B cell (primary cell): ENCODE results near the gene CCDC187. TPM values are rescaled to one million over a fixed set of nuclear protein-coding genes. Genes with fewer than 3 reads are reported as not detected.

Experiments used
- ATAC-seq: fragments of 200-7000 bp; cut with Tn5 transposase; one replicate; pipeline ENCODE4 v1.10.0; 2021; ENCODE audit warnings: low read depth, mild to moderate bottlenecking, moderate number of reproducible peaks, moderate library complexity
- CTCF ChIA-PET: fragments of 350-600 bp; sonication (Branson Sonifier 250); formaldehyde crosslinking; loops from one replicate; lab custom pipeline; 2021; ENCODE audit warnings: antibody characterized with exemption, inconsistent platforms; lab: Charles Lee
- POLR2A ChIA-PET: fragments of 350-600 bp; sonication (Branson Sonifier 250); formaldehyde crosslinking; loops from one replicate; lab custom pipeline; 2021; ENCODE audit warnings: antibody characterized with exemption; lab: Charles Lee
- DNase-seq: peaks from one replicate; pipeline ENCODE4 v3.0.0; 2013
- H2AFZ ChIP-seq: 2 replicates; pipeline ENCODE4 v1.6.1; 2012; ENCODE audit warnings: mild to moderate bottlenecking, low read depth, low read length; ENCODE audit not compliant: insufficient read depth, poor library complexity, severe bottlenecking
- H3K27ac ChIP-seq, 2 donors: 1 replicate in 1 of 2; 2 replicates in 1 of 2; pipeline ENCODE4 v1.5.1; 2012 to 2013; ENCODE audit warnings: low read length in 2 of 2, mild to moderate bottlenecking in 2 of 2, moderate library complexity in 1 of 2
- H3K27me3 ChIP-seq, 4 experiments: fragments of 200-600 bp in 1 of 4; sonication (generic) in 1 of 4; replicated peaks in 1 of 4; 1 replicate in 2 of 4; 2 replicates in 2 of 4; pipeline versions ENCODE4 v1.6.1 to v1.7.0; 2013 to 2016; ENCODE audit warnings: low read length in 3 of 4, mild to moderate bottlenecking in 2 of 4, mixed read lengths in 1 of 4, moderate library complexity in 1 of 4; ENCODE audit not compliant: insufficient read depth in 4 of 4, control insufficient read depth in 3 of 4; ENCODE audit errors: control extremely low read depth in 1 of 4
- H3K36me3 ChIP-seq, 2 experiments: replicated peaks in 1 of 2; 1 replicate in 1 of 2; 2 replicates in 1 of 2; pipeline versions ENCODE4 v1.6.1 to v1.7.1; 2013; ENCODE audit warnings: low read length in 1 of 2; ENCODE audit not compliant: insufficient read depth in 2 of 2, control insufficient read depth in 1 of 2; ENCODE audit errors: control extremely low read depth in 1 of 2, extremely low read depth in 1 of 2
- H3K4me1 ChIP-seq, 2 donors: fragments of 200-600 bp in 1 of 2; sonication (generic) in 1 of 2; 1 replicate in 1 of 2; 2 replicates in 1 of 2; pipeline versions ENCODE4 v1.5.1 to v1.6.1; 2013 to 2017; ENCODE audit warnings: low read length in 2 of 2; ENCODE audit not compliant: control insufficient read depth in 2 of 2, insufficient read depth in 2 of 2
- H3K4me2 ChIP-seq: replicated peaks from 2 replicates; pipeline ENCODE3; 2012; ENCODE audit warnings: mild to moderate bottlenecking, low read depth, low read length; ENCODE audit not compliant: poor library complexity, severe bottlenecking
- H3K4me3 ChIP-seq, 5 experiments: fragments of 200-600 bp in 1 of 5; sonication (generic) in 1 of 5; 1 replicate in 3 of 5; 2 replicates in 2 of 5; pipeline versions ENCODE4 v1.5.1 to v1.7.0; 2011 to 2016; ENCODE audit warnings: low read length in 4 of 5, mild to moderate bottlenecking in 4 of 5, low read depth in 2 of 5, control low read depth in 1 of 5, moderate library complexity in 1 of 5; ENCODE audit not compliant: insufficient read depth in 1 of 5; ENCODE audit errors: control extremely low read depth in 1 of 5, extremely low read depth in 1 of 5
- H3K79me2 ChIP-seq: fragments of 200-600 bp; sonication (generic); one replicate; pipeline ENCODE4 v1.6.0; 2016; ENCODE audit warnings: low read length; ENCODE audit not compliant: control insufficient read depth, insufficient read depth
- H3K9ac ChIP-seq: fragments of 200-600 bp; sonication (generic); 2 replicates; pipeline ENCODE4 v1.6.1; 2017; ENCODE audit warnings: mild to moderate bottlenecking, low read length, moderate library complexity
- H3K9me3 ChIP-seq, 3 donors: one replicate each; pipeline versions ENCODE4 v1.6.1 to v1.7.1; 2013; ENCODE audit warnings: low read length in 2 of 3; ENCODE audit not compliant: control insufficient read depth in 2 of 3, insufficient read depth in 1 of 3; ENCODE audit errors: control extremely low read depth in 1 of 3
- H4K20me1 ChIP-seq: 2 replicates; pipeline ENCODE4 v1.6.0; 2012; ENCODE audit warnings: mild to moderate bottlenecking, low read length; ENCODE audit not compliant: insufficient read depth, control insufficient read depth, poor library complexity, severe bottlenecking
- H3K27ac Mint-ChIP-seq: one replicate; pipeline ENCODE4 v1.8.0; 2021; ENCODE audit warnings: mixed read lengths
- H3K27me3 Mint-ChIP-seq: one replicate; pipeline ENCODE4 v1.8.0; 2021; ENCODE audit warnings: mixed read lengths
- H3K4me1 Mint-ChIP-seq: one replicate; pipeline ENCODE4 v1.8.0; 2021; ENCODE audit warnings: mixed read lengths
- H3K4me3 Mint-ChIP-seq: one replicate; pipeline ENCODE4 v1.8.0; 2021; ENCODE audit warnings: mixed read lengths
- H3K9me3 Mint-ChIP-seq: one replicate; pipeline ENCODE4 v1.8.0; 2022; ENCODE audit warnings: mixed read lengths; ENCODE audit not compliant: insufficient read depth
- EZH2 ChIP-seq: IDR thresholded peaks from 2 replicates; pipeline ENCODE4 v1.6.1; 2012; ENCODE audit warnings: borderline replicate concordance, low read depth, mild to moderate bottlenecking, moderate library complexity, low read length; ENCODE audit not compliant: insufficient read depth, poor library complexity, severe bottlenecking
- WGBS: methylation state at CpG from one replicate; pipeline ENCODE4 v1.1.5; 2013; ENCODE audit warnings: missing lambda C conversion rate; ENCODE audit not compliant: insufficient coverage; 5-methylcytosine and 5-hydroxymethylcytosine counted together
- intact Hi-C: fragments of 100-400 bp; cut with micrococcal nuclease; formaldehyde crosslinking; loops from one replicate; pipeline ENCODE4 v1.10.0; 2022
- polyA plus RNA-seq: library from polyadenylated mRNA; depleted of rRNA; stranded (reverse); fragments of >200 nt; gene quantifications from 2 replicates; pipeline ENCODE4 v1.2.3, GENCODE V29; 2012
- total RNA-seq, 2 donors: library from RNA; stranded (reverse); fragments of 120-200 nt in 1 of 2; gene quantifications; 1 replicate in 1 of 2; 2 replicates in 1 of 2; pipeline versions ENCODE4 v1.2.3 to v1.2.4, GENCODE V29; 2013 to 2022
- TF ChIP-seq, protein P1 (sequence below): fragments of 200-600 bp; IDR thresholded peaks from one replicate; pipeline ENCODE4 v1.8.0; 2022; ENCODE audit warnings: antibody characterized with exemption, mild to moderate bottlenecking

The CCDC187 gene
- total and polyA plus RNA-seq, 2 donors (not counting 1 experiment from before 2014, with no cell fraction given) = 1.5 to 7.6 TPM

DNA sequence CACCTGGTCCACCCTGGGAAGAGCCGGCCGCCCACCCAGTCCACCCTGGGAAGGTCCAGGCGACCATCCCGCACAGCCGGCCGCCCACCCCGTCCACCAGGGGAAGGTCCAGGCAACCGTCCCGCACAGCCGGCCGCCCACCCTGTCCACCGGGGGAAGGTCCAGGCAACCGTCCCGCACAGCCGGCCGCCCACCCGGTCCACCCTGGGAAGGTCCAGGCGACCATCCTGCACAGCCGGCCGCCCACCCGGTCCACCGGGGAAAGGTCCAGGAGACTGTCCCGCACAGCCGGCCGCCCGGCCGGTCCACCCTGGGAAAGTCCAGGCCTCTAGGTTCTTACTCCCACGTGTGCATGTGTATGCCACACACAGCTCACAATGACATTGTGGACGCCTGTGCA is 51.6 kb downstream of the CCDC187 start:
- no peaks in the 10 kb centered on the region for H3K4me1 ChIP-seq
- H2AFZ ChIP-seq = no peak overlapping the region
- no peaks in the 10 kb centered on the region for H3K9me3 ChIP-seq
- Mint-ChIP-seq H3K27me3 (no peaks in the 10 kb centered on the region), H3K27ac (no peak overlapping the region), H3K4me3 (no peak overlapping the region), H3K9me3 (no peaks in the 10 kb centered on the region), H3K4me1 (no peaks in the 10 kb centered on the region)
- POLR2A ChIA-PET = no interaction called here
- ATAC-seq (no peak), DNase-seq (no peak)
- no peak overlapping the region for H3K9ac ChIP-seq
- no peaks in the 10 kb centered on the region for H4K20me1 ChIP-seq
- no peak for TF ChIP-seq EZH2
- TF ChIP-seq, protein P1, sequence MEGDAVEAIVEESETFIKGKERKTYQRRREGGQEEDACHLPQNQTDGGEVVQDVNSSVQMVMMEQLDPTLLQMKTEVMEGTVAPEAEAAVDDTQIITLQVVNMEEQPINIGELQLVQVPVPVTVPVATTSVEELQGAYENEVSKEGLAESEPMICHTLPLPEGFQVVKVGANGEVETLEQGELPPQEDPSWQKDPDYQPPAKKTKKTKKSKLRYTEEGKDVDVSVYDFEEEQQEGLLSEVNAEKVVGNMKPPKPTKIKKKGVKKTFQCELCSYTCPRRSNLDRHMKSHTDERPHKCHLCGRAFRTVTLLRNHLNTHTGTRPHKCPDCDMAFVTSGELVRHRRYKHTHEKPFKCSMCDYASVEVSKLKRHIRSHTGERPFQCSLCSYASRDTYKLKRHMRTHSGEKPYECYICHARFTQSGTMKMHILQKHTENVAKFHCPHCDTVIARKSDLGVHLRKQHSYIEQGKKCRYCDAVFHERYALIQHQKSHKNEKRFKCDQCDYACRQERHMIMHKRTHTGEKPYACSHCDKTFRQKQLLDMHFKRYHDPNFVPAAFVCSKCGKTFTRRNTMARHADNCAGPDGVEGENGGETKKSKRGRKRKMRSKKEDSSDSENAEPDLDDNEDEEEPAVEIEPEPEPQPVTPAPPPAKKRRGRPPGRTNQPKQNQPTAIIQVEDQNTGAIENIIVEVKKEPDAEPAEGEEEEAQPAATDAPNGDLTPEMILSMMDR = no peak
- H3K4me3 ChIP-seq = no peak overlapping the region
- no peak overlapping the region for H3K4me2 ChIP-seq
- WGBS = 94% methylated on average over 29 of the region's 29 CpGs
- H3K27me3 ChIP-seq = peaks cover 0 to 5% (median 0%) of the 10 kb centered on the region in 4 experiments
- H3K79me2 ChIP-seq = no peaks in the 10 kb centered on the region
- H3K27ac ChIP-seq = no peak overlapping the region
- no peaks in the 10 kb centered on the region for H3K36me3 ChIP-seq
- intact Hi-C loops = no loop called here
- CTCF ChIA-PET = no interaction called here

DNA sequence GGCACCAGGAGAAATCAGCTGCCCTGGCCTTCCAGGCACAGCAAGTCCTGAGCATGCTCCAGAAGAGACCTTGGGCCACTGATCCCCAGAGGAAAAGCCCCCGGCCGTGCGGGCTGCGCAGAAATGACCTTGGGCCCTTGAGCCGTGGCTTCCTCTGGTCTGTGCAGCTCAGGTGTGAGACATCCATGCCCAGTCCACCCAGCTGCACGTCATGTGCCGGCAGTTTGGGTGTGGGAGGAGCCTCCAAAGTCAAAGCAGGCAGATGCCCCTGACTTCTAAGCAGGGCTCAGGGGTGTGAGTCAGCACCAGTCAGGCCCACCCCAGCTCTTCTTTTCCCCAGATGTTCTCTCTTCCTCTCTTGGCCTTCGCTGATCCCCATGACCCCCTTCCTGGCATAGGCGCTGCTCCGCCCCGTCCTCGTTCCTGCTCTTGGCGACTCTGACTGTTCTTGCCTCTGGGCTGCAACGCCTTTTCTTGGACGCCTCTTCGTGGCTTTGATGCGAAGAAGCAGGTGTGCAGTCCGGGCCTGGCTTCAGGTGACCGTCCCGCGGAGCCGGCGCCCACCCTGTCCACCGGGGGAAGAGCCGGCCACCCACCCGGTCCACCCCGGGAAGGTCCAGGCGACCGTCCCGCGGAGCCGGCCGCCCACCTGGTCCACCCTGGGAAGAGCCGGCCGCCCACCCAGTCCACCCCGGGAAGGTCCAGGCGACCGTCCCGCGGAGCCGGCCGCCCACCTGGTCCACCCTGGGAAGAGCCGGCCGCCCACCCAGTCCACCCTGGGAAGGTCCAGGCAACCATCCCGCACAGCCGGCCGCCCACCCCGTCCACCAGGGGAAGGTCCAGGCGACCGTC is 52.4 kb downstream of the CCDC187 start:
- CTCF ChIA-PET = interaction anchor here (1.4 kb wide), 1 partner anchor 32 kb away, joined by 3 read pairs; no protein-coding TSS in a partner anchor
- no peaks in the 10 kb centered on the region for H3K27me3 Mint-ChIP-seq
- Histone ChIP-seq H3K27me3 (peaks cover 0 to 5% (median 0%) of the 10 kb centered on the region in 4 experiments), H3K27ac (no peak overlapping the region), H3K4me2 (no peak overlapping the region), H3K79me2 (no peaks in the 10 kb centered on the region), H3K9ac (no peak overlapping the region), H2AFZ (no peak overlapping the region), H4K20me1 (no peaks in the 10 kb centered on the region), H3K36me3 (no peaks in the 10 kb centered on the region), H3K9me3 (no peaks in the 10 kb centered on the region), H3K4me3 (no peak overlapping the region), H3K4me1 (peaks cover 0 to 2% of the 10 kb centered on the region in 2 donors)
- DNase-seq (no peak), ATAC-seq (no peak)
- H3K4me3 Mint-ChIP-seq = no peak overlapping the region
- intact Hi-C loops = no loop called here
- 89% methylated on average over 31 of the region's 50 CpGs for WGBS
- H3K4me1 Mint-ChIP-seq = no peaks in the 10 kb centered on the region
- H3K27ac Mint-ChIP-seq = no peak overlapping the region
- POLR2A ChIA-PET = no interaction called here
- H3K9me3 Mint-ChIP-seq = no peaks in the 10 kb centered on the region
- TF ChIP-seq, protein P1 = no peak
